Mucosa of descending colon (tissue), 3 donors: ENCODE results near the gene ZNF281. TPM values are rescaled to one million over a fixed set of nuclear protein-coding genes. Genes with fewer than 3 reads are reported as not detected.

Experiments
- ATAC-seq: fragments of 200-7000 bp; cut with Tn5 transposase; one replicate; pipeline ENCODE4 v1.9.1; 2020; ENCODE audit warnings: mild to moderate bottlenecking, moderate library complexity
- DNase-seq, 3 donors: peaks; one replicate each; pipeline ENCODE4 v3.0.0-alpha.2; 2020
- H3K36me3 ChIP-seq: fragments of 200-600 bp; one replicate; pipeline ENCODE4 v1.8.0; 2021; ENCODE audit warnings: low read depth, mild to moderate bottlenecking
- H3K4me1 ChIP-seq: fragments of 200-600 bp; one replicate; pipeline ENCODE4 v1.8.0; 2021; ENCODE audit warnings: low read depth, mild to moderate bottlenecking
- H3K4me3 ChIP-seq: fragments of 200-600 bp; one replicate; pipeline ENCODE4 v1.8.0; 2021; ENCODE audit warnings: mild to moderate bottlenecking
- H3K9me3 ChIP-seq: fragments of 200-600 bp; one replicate; pipeline ENCODE4 v1.8.0; 2021; ENCODE audit warnings: mild to moderate bottlenecking
- CTCF ChIP-seq: fragments of 200-600 bp; IDR thresholded peaks from one replicate; pipeline ENCODE4 v1.8.0; 2022; ENCODE audit warnings: antibody characterized with exemption, mild to moderate bottlenecking
- intact Hi-C, 2 donors: fragments of 100-400 bp; cut with DNase I in 1 of 2; cut with micrococcal nuclease in 1 of 2; formaldehyde crosslinking; loops; one replicate each; pipeline versions ENCODE4 v1.11.0 to v1.11.1; 2022; cut with DNase I, micrococcal nuclease
- total RNA-seq, 3 donors: library from RNA; stranded (reverse); fragmentation: NEBNext Ultra II Directional in 2 of 3; extraction: Animal tissue kit (Norgen Biotek cat#: 25700) in 2 of 3; gene quantifications; one replicate each; pipeline versions ENCODE4 v1.2.1 to v1.2.4, GENCODE V29; 2021 to 2023
- donor health status: DM: no; HTN: no; CAD: no; lungs with moderate emphysema.
- donor health status: DM: no; HTN: no; CAD: no.
- donor health status: DM: no; HTN: yes; CAD: no.

Gene ZNF281
- total RNA-seq, 3 donors from 2014 or later, result 8.4 to 12.3 (median 8.5) TPM

GRCh38 chr1:200386416-200386815 lies 23.4 kb downstream of the ZNF281 start:
- H3K36me3 ChIP-seq, result no peaks in the 10 kb centered on the region

GRCh38 chr1:200384818-200385390 lies 24.9 kb downstream of the ZNF281 start:
- Histone ChIP-seq H3K4me1 (no peaks in the 10 kb centered on the region), H3K4me3 (no peak overlapping the region), H3K36me3 (no peaks in the 10 kb centered on the region), H3K9me3 (no peaks in the 10 kb centered on the region)
- intact Hi-C loops, result no loop called here
- TF ChIP-seq CTCF, result no peak
- DNase-seq (no peak), ATAC-seq (no peak)

More at GRCh38 chr1:200386416-200386815, 23.4 kb downstream of the ZNF281 start:
- Histone ChIP-seq H3K4me3 (no peak overlapping the region), H3K4me1 (no peaks in the 10 kb centered on the region), H3K9me3 (no peaks in the 10 kb centered on the region)
- DNase-seq (no peak), ATAC-seq (no peak)
- intact Hi-C loops, result no loop called here
- no peak for TF ChIP-seq CTCF

GRCh38 chr1:200381256-200381984 lies 28.4 kb downstream of the ZNF281 start:
- intact Hi-C loops, result no loop called here
- H3K4me1 ChIP-seq, result no peaks in the 10 kb centered on the region
- no peak overlapping the region for H3K4me3 ChIP-seq
- no peak for DNase-seq
- no peaks in the 10 kb centered on the region for H3K9me3 ChIP-seq
- TF ChIP-seq CTCF, result no peak
- H3K36me3 ChIP-seq, result no peaks in the 10 kb centered on the region
- ATAC-seq, result no peak

- no peak for ATAC-seq
- Histone ChIP-seq H3K4me3 (no peak overlapping the region), H3K4me1 (no peaks in the 10 kb centered on the region), H3K36me3 (no peaks in the 10 kb centered on the region), H3K9me3 (no peaks in the 10 kb centered on the region)
- TF ChIP-seq CTCF, result no peak
- no peak for DNase-seq
- intact Hi-C loops, result no loop called here
These were observed 29.2 kb downstream of the ZNF281 start for GRCh38 chr1:200380589-200381021.

- Histone ChIP-seq H3K4me3 (no peak overlapping the region), H3K9me3 (no peaks in the 10 kb centered on the region), H3K4me1 (no peaks in the 10 kb centered on the region), H3K36me3 (no peaks in the 10 kb centered on the region)
- no peak for DNase-seq
- intact Hi-C loops, result no loop called here
- no peak for TF ChIP-seq CTCF
- ATAC-seq, result no peak
These were observed 29.8 kb downstream of the ZNF281 start for GRCh38 chr1:200379940-200380588.
